ENCODE data around the gene DNAAF1.
"Not testable (repeated sequence)": the region's sequence is repeated elsewhere in the genome, so short reads cannot be mapped to it uniquely, and the experiment has no call there.

The DNAAF1 gene

DNA sequence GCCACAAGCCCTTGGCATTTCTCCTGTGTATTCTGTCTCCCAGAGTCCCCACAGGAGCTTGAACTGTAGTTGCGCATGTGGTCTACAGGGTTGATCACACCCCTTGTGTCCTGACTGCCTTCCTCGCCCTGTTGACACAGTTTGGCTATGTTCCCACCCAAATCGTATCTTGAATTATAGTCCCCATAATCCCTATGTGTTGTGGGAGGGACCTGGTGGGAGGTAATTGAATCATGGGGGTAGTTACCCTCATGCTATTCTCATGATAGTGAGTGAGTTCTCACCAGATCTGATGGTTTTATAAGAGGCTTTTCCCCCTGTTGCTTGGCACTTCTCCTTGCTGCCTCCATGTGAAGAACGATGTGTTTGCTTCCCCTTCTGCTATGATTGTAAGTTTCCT is 67.0 kb downstream of the DNAAF1 start:
- DNase-seq (ENCODE audit: low spot score): no peak

DNA sequence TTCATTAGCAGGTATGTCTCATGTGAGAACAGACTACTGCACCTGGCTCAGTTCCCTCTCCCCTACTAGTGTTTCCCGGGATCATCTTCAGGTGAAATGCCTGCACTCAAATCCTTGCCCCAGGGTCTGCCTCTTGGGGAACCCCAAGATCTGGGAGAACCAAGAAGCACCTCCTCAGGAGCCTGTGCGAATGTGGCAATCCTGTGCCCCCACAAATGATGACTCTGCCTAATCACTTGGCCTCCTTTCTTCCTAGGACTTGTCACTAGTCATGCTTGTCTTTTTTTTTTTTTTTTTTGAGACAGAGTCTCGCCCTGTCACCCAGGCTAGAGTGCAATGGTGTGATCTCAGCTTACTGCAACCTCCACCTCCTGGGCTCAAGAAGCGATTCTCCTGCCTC is 67.5 kb downstream of the DNAAF1 start:
- no peak for DNase-seq (ENCODE audit: low spot score)

DNA sequence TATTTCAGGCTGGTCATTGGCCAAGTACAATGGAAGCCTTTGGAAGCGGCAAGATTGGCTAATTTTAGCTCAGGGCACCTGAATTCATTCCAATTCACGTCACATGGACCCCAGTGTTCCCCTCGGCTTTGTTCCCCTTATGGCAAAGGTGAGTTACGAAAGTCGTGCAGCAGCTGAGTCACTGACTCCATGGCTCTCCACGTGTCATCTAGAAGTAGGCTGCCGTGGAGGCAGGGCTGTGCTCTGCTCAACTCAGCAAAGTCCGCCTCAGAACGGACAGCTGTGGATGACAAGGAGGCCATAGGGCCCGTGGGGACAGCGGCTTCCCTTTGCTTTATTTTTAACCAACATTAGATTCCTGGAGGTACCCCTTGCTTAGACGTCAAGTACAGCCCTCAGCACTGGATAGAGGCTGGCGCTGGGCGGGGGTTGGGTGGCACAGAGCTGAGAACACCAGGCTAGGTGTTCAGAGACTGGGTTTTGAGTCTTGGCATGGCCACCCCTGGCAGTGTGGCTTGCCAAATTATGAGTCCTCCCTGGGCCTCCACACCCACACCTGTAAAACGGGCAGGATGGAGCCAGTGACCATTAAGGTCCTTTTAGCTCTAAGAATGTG is 69.5 kb downstream of the DNAAF1 start:
- no peak for DNase-seq (ENCODE audit: low spot score)

GRCh38 chr16:84215531-84215930 is 70.4 kb downstream of the DNAAF1 start:
- DNase-seq (ENCODE audit: low spot score): no peak

DNA sequence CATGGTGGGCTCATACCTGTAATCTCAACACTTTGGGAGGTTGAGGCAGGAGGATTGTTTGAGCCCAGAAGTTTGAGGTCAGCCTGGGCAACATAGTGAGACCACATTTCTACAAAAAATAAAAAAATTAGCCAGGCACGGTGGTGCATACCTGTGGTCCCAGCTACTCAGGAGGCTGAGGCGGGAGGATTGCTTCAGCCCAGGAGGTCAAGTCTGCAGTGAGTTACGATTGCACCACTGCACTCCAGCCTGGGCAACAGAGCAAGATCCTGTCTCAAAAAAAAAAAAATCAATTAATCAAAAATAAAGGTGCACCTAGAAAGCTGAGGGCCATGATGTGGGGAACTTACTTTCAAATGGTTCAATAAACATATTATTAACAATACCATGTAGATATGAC is 71.0 kb downstream of the DNAAF1 start:
- DNase-seq (ENCODE audit: low spot score): not testable (repeated sequence)

DNA sequence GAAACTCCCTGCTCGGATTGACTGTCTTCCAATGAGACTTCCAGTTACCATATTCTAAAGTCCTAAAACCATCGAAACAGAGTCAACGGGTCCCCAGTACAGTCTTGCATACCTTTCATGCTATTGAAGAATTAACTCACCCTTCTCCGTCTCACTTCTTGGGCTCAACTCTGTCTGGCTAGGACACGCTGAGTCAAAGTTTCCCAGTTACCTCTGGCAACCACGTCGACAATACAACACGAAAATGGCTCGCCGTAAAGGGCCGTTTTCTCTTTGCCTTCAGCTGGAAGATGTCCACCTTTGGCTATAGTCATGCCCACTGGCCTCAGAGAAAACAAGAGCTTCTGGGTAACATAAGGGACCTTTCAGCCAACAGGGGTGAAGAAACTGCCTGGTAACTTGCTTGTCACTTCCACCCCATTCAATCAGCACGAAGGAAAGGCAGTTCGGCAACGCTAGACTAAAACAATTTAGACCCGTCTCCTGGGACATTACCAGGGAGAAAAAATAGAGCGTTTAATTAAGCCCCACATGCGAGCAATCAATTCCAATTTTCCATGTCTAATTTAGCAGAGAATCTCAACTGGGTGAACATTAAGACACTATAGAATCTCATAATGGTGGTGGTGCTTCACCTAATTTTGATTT is 73.2 kb downstream of the DNAAF1 start:
- no peak for DNase-seq (ENCODE audit: low spot score)

GRCh38 chr16:84218956-84219355 is 73.8 kb downstream of the DNAAF1 start:
- DNase-seq (ENCODE audit: low spot score): no peak

- no peak for DNase-seq (ENCODE audit: low spot score)
Measured at GRCh38 chr16:84220851-84221250, 75.7 kb downstream of the DNAAF1 start.

- DNase-seq (ENCODE audit: low spot score): peak; percentile 22
Measured at GRCh38 chr16:84223456-84223855, 78.3 kb downstream of the DNAAF1 start.

DNA sequence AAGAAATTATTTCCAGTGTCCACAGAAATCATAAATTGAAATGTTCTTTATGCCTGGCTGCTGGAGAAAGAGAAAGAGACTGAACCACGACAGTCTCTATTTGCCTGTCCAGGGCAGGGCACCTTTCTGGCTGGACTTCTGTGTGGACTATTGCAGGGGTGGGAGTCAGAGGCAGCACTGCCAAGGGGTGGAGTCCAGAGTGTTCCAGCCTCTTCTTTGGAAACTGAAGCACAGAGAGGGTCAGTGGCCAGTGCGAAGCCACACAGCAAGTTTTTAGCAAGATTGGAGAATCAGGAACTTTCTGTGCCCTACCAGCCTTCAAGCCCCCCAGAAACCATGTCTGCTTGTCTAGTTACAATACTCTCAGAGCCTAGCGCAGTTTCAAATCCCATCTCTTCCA is 79.4 kb downstream of the DNAAF1 start:
- DNase-seq (ENCODE audit: low spot score): no peak

GRCh38 chr16:84225126-84225525 is 80.0 kb downstream of the DNAAF1 start:
- no peak for DNase-seq (ENCODE audit: low spot score)

DNA sequence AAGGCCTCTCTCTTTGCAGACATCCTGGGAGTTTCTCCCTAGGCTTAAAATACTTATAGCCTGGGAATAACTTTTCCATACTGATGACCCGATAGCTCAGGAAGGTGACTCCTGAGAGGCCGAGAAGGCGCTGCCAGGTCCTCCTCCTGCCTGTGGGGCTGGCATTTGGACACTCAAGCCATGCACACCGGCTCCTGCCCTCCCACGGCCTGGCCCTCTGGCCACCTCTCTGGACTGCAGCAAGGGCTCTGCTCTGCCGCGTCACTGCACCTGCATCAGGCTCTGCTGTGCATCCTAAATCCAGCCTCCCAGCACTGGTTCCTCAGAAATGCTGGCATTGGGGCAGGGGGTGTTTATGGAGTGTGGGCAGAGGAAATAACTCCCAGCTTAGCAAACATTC is 80.5 kb downstream of the DNAAF1 start:
- no peak for DNase-seq (ENCODE audit: low spot score)

GRCh38 chr16:84226026-84226425 is 80.9 kb downstream of the DNAAF1 start:
- DNase-seq (ENCODE audit: low spot score): no peak

Measured in SW480 (cell line).